PFSK-1 (cell line): ENCODE results near the gene IGSF21.

ENCODE experiments used
- FOXP2 ChIP-seq: optimal IDR thresholded peaks from 2 replicates; pipeline ENCODE3; 2011; ENCODE audit warnings: borderline replicate concordance, control low read depth, inconsistent platforms; ENCODE audit not compliant: insufficient read depth; ENCODE audit errors: extremely low read length, extremely low read depth
- POLR2AphosphoS5 ChIP-seq: IDR thresholded peaks from 2 replicates; pipeline ENCODE4 v1.6.1; 2012; ENCODE audit warnings: low read depth, mild to moderate bottlenecking, control low read depth, low read length, moderate library complexity
- SIN3A ChIP-seq: IDR thresholded peaks from 2 replicates; pipeline ENCODE4 v1.6.1; 2012; ENCODE audit warnings: mild to moderate bottlenecking, low read length, moderate library complexity, borderline replicate concordance; ENCODE audit not compliant: insufficient read depth
- TAF1 ChIP-seq: IDR thresholded peaks from 2 replicates; pipeline ENCODE4 v1.6.1; 2012; ENCODE audit warnings: low read length, control low read depth, borderline replicate concordance; ENCODE audit not compliant: insufficient read depth
- TF ChIP-seq, protein P1 (sequence below), 2 experiments: IDR thresholded peaks; 2 replicates each; pipeline versions ENCODE4 v1.6.1 to v1.8.0; 2011 to 2012; ENCODE audit warnings: low read depth in 2 of 2, low read length in 2 of 2, control low read depth in 1 of 2, inconsistent platforms in 1 of 2, mild to moderate bottlenecking in 1 of 2, moderate library complexity in 1 of 2; ENCODE audit not compliant: insufficient read depth in 1 of 2

Gene IGSF21

DNA sequence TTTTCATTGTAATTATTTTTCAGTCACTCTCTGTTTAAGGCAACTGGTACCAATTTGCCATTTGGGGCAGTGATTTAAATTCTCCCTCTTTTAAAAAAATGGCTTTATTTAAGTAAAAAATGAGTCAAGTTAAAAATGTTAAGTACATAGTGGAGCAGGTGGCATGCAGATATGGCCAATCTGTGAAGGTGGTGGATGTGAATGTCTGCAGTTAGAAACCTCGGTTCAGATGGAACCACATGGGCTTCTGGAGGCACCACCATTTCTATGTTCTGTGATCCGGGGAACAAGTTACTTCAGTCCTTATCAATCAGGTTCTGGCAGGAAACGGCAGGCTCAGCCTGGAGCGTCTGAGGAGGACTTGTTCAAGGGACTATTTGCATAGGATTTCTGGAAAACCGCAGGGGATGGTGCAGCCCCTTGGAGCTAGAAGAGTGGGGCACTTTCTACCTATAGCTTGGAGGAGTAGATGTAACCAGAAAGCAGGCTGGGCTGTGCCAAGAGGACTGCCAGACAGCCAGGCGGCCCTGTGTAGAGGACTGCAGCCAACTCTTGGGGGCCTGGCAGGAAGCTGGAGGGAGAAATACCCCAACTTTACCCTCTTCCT is 12.3 kb downstream of the IGSF21 start:
- TF ChIP-seq, protein P1, sequence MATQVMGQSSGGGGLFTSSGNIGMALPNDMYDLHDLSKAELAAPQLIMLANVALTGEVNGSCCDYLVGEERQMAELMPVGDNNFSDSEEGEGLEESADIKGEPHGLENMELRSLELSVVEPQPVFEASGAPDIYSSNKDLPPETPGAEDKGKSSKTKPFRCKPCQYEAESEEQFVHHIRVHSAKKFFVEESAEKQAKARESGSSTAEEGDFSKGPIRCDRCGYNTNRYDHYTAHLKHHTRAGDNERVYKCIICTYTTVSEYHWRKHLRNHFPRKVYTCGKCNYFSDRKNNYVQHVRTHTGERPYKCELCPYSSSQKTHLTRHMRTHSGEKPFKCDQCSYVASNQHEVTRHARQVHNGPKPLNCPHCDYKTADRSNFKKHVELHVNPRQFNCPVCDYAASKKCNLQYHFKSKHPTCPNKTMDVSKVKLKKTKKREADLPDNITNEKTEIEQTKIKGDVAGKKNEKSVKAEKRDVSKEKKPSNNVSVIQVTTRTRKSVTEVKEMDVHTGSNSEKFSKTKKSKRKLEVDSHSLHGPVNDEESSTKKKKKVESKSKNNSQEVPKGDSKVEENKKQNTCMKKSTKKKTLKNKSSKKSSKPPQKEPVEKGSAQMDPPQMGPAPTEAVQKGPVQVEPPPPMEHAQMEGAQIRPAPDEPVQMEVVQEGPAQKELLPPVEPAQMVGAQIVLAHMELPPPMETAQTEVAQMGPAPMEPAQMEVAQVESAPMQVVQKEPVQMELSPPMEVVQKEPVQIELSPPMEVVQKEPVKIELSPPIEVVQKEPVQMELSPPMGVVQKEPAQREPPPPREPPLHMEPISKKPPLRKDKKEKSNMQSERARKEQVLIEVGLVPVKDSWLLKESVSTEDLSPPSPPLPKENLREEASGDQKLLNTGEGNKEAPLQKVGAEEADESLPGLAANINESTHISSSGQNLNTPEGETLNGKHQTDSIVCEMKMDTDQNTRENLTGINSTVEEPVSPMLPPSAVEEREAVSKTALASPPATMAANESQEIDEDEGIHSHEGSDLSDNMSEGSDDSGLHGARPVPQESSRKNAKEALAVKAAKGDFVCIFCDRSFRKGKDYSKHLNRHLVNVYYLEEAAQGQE (IDR thresholded peaks at IDR 0.05; ENCODE audit: insufficient read depth in 1 of 2, low read depth in 2 of 2, low read length in 2 of 2) = no peak
- no peak for TF ChIP-seq FOXP2
- no peak for TF ChIP-seq SIN3A
- no peak for TF ChIP-seq POLR2AphosphoS5
- no peak for TF ChIP-seq TAF1

DNA sequence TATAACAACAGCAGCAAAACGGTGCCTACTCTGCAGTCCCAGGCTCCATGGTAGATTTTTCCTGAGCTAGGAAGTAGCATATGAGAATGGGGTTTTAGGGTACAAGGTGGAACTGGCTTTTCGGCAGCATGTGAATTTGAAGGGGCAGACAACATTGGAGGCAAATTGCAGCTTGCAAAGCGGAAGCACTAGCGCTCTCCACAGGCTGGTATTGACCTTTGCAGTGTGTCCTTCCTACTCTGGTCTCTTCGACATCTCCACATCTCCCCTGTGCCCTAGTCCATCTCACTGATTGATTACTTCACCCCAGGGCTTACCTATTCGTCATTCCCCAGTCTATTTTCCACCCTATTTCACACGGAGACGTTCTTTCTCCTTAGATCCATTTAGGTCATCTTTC is 13.0 kb downstream of the IGSF21 start:
- TF ChIP-seq TAF1 (no peak), FOXP2 (no peak), POLR2AphosphoS5 (no peak), SIN3A (no peak)
- TF ChIP-seq, protein P1 (IDR thresholded peaks at IDR 0.05; ENCODE audit: insufficient read depth in 1 of 2, low read depth in 2 of 2, low read length in 2 of 2) = no peak

DNA sequence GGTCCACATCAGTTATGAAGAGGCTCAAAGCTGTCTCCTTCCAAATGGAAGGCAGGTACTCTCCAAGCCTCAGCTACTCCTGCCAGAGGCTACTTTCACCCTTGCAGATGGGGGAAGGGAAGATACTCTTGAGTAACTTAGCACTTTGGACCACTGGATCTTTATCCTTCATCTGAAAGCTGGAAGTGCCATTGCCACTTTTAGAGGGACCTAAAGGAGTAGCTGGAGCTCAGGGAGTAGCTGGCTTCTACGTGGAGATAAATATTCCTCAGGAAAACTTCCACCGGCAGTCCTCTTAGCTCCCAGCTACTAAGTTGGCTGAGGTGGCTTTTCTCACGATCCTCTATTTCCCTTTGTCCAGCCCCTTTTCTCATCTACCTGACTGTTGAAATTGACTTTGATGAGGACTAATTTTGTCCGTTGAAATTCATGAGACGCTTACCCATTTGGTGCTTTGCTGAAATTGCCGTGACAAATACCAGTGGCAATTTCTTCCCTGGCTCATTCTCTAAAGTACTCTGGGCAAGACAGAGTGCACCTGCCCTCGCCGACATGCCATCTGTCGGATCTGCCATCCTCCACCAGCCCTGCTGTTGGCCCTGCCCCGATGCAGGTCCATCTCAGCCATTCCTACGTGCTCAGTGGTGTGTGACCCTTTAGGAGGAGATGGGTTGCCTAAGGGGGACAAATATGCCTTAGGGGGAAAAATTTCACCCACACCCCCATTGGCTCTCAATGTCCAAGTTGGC is 13.6 kb downstream of the IGSF21 start:
- TF ChIP-seq FOXP2 = no peak

DNA sequence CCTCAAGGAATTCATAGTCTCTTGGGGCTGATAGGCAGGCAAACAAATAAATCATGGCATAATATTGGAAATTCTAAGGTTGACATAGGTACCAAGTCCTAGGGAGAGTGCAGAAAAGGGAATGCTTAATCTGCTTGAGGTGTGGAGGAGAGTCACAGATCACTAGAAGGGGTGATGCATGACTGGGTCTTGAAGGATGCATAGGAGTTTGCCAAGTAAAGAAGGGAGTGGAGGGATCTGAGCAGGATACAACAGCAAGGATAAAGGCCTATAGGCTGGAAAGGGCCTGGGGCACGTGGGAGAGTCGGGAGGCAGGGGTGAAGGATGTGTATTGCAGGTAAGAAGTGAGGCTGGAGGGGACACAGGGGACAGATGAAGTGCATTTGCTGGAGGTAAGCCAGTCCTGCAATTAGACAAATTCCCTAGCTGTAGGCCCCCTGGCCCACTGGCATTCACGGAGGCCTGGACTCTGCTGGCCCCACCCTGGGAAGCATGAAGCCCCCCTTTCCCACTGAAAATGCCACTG is 15.9 kb downstream of the IGSF21 start:
- TF ChIP-seq, protein P1 (IDR thresholded peaks at IDR 0.05; ENCODE audit: insufficient read depth in 1 of 2, low read depth in 2 of 2, low read length in 2 of 2) = no peak
- TF ChIP-seq POLR2AphosphoS5 = no peak
- TF ChIP-seq TAF1 = no peak
- TF ChIP-seq SIN3A = no peak
- no peak for TF ChIP-seq FOXP2

DNA sequence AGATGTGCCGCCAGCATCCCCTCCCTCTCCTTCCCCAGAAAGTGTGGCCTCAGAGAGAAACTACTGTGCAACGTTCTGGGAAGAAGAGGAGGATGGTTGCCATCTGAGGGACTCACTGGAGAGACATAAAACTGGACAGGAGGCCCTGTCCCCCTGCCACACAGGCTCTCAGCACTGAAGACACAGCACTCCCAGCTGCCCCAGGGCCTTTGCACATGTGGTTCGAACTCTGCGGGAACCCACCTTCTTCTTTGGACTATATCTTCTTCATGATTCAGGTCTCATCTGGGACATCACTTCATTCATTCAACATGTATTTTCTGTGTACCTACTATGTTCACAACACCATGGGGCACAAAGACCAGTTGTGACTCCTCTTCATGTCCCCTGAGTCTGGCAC is 17.4 kb downstream of the IGSF21 start:
- TF ChIP-seq SIN3A (no peak), TAF1 (no peak), POLR2AphosphoS5 (no peak), FOXP2 (no peak)
- TF ChIP-seq, protein P1 (IDR thresholded peaks at IDR 0.05; ENCODE audit: insufficient read depth in 1 of 2, low read depth in 2 of 2, low read length in 2 of 2) = no peak
